Tibial nerve (tissue), 4 donors: Measurements from ENCODE around the gene TNRC18. TPM values are rescaled to one million over a fixed set of nuclear protein-coding genes. Genes with fewer than 3 reads are reported as not detected.
"Not testable (repeated sequence)": the region's sequence is repeated elsewhere in the genome, so short reads cannot be mapped to it uniquely, and the experiment has no call there.

Experiments used
- DNase-seq, 2 donors: peaks; one replicate each; pipeline ENCODE4 v3.0.0-alpha.2; 2019; ENCODE audit warnings: low spot score in 2 of 2
- H3K27ac ChIP-seq, 4 donors: fragments of 200-600 bp; sonication (generic) in 3 of 4; one replicate each; pipeline ENCODE4 v1.5.1; 2017 to 2019; ENCODE audit warnings: mild to moderate bottlenecking in 1 of 4
- H3K27me3 ChIP-seq, 2 donors: fragments of 200-600 bp; sonication (generic) in 1 of 2; one replicate each; pipeline versions ENCODE4 v1.5.1 to v1.6.0; 2017 to 2019
- H3K36me3 ChIP-seq, 3 donors: fragments of 200-600 bp; sonication (generic); one replicate each; pipeline ENCODE4 v1.5.1; 2018 to 2019
- H3K4me1 ChIP-seq, 4 donors: fragments of 200-600 bp; sonication (generic) in 3 of 4; one replicate each; pipeline ENCODE4 v1.5.1; 2017 to 2019
- H3K4me3 ChIP-seq, 4 donors: fragments of 200-600 bp; sonication (generic) in 3 of 4; one replicate each; pipeline ENCODE4 v1.5.1; 2017 to 2019; ENCODE audit warnings: mild to moderate bottlenecking in 1 of 4, moderate library complexity in 1 of 4
- H3K9me3 ChIP-seq, 4 donors: fragments of 200-600 bp; sonication (generic) in 3 of 4; one replicate each; pipeline ENCODE4 v1.5.1; 2017 to 2019
- EP300 ChIP-seq, 2 donors: sonication (generic); formaldehyde crosslinking; IDR thresholded peaks; one replicate each; pipeline ENCODE4 v1.6.1; 2017; ENCODE audit warnings: antibody characterized with exemption in 2 of 2, mild to moderate bottlenecking in 1 of 2
- POLR2A ChIP-seq, 2 donors: fragments of 450-650 bp; IDR thresholded peaks; one replicate each; pipeline ENCODE4 v1.6.1; 2017; ENCODE audit warnings: antibody characterized with exemption in 2 of 2, mild to moderate bottlenecking in 2 of 2, moderate library complexity in 2 of 2
- WGBS, 2 donors: methylation state at CpG; one replicate each; pipeline ENCODE4 v1.1.5; 2018; 5-methylcytosine and 5-hydroxymethylcytosine counted together
- total RNA-seq, 4 donors: library from RNA; depleted of rRNA; stranded (reverse); fragments of >200 nt; gene quantifications; one replicate each; pipeline ENCODE4 v1.1.0, GENCODE V29; 2016
- TF ChIP-seq, protein P1 (sequence below), 5 experiments: fragments of 200-600 bp in 3 of 5; fragments of 450-650 bp in 2 of 5; sonication (generic) in 3 of 5; IDR thresholded peaks; one replicate each; pipeline ENCODE4 v1.5.1; 2016 to 2019; ENCODE audit warnings: antibody characterized with exemption in 5 of 5, mild to moderate bottlenecking in 3 of 5, moderate library complexity in 2 of 5

TNRC18 gene
- total RNA-seq, 4 donors from 2014 or later, result 76.9 to 241 (median 147) TPM

DNA sequence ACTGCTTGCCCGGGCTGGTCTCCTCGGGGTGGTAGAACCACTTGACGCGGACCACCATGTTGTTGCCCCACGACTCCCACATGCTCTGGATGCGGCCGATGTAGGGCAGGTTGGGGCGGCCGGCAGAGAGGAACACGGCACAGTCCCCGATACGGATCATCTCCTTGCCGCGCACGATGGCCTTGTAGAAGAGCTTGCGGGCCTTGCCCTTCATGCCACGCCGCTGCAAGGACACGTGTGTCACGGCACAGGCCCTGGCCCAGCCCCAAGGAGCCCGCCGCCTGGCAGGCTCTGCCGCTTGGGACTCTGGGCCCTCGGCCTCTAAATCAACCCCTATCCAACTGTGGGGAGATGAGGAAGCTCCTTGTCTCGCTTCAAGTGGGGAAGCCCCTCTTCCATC is 114.5 kb downstream of the TNRC18 start:
- no peak for DNase-seq
- Histone ChIP-seq H3K4me1 (no peaks in the 10 kb centered on the region), H3K27me3 (no peaks in the 10 kb centered on the region), H3K9me3 (no peaks in the 10 kb centered on the region), H3K27ac (no peak overlapping the region), H3K36me3 (peaks cover 0 to 78% (median 0%) of the 10 kb centered on the region in 3 donors), H3K4me3 (no peak overlapping the region)
- TF ChIP-seq POLR2A (IDR thresholded peaks at IDR 0.05), result no peak
- WGBS, 2 donors, result 93 to 94% methylated on average over 7 to 17 of the region's 25 CpGs

DNA sequence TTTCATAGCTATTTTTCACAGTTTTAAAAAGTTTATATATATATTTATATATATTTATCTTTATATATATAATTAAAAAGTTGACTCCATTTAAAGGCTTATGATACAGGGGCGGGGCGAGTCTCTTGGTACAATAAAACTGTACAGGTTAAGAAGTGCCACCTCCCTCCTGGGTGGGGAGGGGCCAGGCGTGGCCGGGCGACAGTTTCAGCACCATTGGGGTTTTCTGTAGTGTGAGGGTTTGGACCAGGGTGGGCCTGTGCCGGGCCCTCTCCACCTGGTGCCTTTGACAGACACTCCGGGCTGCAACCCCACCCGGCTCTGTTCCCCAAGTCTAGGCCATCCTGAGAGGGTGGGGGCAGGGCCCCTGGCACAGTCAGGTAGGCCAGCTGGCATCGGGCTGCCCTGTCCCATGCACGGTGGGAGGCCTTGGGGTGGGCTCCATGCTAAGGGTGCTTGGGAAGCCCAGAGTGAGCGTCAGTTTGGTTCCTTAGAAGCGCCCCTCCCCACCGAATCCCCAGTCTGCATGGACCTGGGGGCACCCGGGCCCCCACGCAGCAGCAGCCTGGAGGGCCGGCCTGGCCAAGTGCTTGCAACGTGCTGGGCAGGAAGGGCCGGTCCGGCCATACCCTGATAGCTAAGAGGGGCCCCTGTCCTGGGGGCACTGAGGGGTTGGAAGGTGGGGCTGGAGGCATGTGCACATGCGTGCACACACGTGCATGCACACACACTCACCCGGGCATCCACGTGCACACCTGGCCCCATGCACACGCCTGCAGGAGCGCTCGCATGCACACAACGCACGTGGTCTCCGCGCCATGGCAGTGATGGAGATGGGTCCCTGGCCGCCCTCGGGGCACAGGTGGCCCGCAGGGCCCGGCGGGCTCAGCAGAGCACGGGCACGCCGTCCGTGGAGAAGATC is 116.2 kb downstream of the TNRC18 start:
- not testable (repeated sequence) for H3K27ac ChIP-seq, DNase-seq, H3K4me3 ChIP-seq, H3K4me1 ChIP-seq, H3K9me3 ChIP-seq, H3K27me3 ChIP-seq
- H3K36me3 ChIP-seq, result peaks cover 0 to 61% (median 0%) of the 10 kb centered on the region in 3 donors
- WGBS, 2 donors, result 91 to 96% methylated on average over 8 to 19 of the region's 39 CpGs

DNA sequence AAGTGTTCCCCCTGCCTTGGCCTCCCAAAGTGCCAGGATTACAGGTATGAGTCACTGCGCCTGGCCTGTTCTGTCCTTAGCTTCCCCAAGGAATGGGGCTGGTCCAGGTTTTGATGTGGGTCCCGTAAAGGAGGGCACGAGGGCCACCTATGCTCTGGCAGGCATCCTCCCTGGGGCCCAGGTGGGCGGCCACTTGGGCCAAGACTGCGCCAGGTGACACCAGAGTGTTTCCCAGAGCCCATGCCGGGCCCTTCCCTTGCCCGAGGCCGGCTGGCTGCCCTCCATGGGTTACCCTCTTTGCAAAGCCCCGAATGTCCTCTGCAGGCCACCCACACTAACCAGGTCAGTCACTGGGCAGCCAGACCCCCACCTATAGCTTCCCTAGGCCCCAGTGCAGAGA is 118.6 kb downstream of the TNRC18 start:
- not testable (repeated sequence) for H3K27ac ChIP-seq, H3K4me1 ChIP-seq, H3K27me3 ChIP-seq, DNase-seq, H3K4me3 ChIP-seq, H3K9me3 ChIP-seq
- H3K36me3 ChIP-seq, result peaks cover 0 to 37% (median 0%) of the 10 kb centered on the region in 3 donors
- WGBS, 2 donors, result 83 to 100% methylated on average over 1 to 8 of the region's 9 CpGs

DNA sequence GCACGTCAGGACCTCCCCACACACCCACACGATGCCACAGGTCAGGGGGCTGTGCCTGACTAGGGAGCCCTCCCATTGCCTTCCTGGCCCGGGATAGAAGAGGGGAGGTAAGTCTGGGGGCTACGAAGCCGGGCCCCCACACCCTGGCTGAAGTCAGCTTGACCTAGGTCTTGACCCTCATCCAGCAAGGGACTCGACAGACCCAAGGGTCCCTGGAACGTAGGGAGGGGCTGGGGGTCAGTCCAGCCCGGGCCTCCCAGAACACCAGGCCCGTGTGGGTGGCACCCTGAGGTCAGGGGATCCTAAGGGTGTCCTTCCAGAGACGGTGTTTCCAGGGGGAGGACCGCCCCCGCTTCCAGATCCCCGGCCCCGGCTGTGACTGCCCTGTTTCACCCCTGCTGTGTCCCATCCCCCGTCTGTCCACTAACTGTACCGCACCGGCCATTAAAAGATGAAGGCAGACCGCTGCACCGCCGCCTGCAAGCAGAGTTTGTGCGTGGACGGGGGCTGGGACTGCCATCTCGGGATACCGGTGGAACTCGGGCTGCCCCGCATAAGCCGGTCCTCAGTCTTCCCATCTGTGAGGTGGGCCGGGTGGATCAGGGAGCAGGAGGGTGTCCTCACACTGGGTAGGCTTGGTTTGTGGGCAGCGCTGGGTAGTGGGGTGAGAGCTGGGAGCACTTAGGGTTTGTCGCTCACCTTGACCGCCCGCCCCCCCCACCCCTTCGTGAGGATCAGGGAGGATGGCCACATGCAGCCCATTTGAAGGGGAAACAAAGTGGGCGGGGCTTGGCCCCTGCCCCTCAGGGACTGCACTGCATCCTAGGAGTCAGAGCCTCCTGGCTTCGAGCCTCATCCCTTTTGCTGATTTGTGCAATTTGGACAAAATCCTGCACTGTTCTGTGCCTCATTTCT is 119.8 kb downstream of the TNRC18 start:
- no peak for DNase-seq
- WGBS, 2 donors, result 43 to 51% methylated on average over 29 to 32 of the region's 35 CpGs
- no peak overlapping the region for H3K4me3 ChIP-seq
- no peak for TF ChIP-seq EP300 (IDR thresholded peaks at IDR 0.05)
- TF ChIP-seq POLR2A (IDR thresholded peaks at IDR 0.05), result no peak
- no peak overlapping the region for H3K27ac ChIP-seq
- no peaks in the 10 kb centered on the region for H3K9me3 ChIP-seq
- no peaks in the 10 kb centered on the region for H3K27me3 ChIP-seq
- H3K4me1 ChIP-seq, result no peaks in the 10 kb centered on the region
- H3K36me3 ChIP-seq, result peaks cover 0 to 25% (median 0%) of the 10 kb centered on the region in 3 donors

DNA sequence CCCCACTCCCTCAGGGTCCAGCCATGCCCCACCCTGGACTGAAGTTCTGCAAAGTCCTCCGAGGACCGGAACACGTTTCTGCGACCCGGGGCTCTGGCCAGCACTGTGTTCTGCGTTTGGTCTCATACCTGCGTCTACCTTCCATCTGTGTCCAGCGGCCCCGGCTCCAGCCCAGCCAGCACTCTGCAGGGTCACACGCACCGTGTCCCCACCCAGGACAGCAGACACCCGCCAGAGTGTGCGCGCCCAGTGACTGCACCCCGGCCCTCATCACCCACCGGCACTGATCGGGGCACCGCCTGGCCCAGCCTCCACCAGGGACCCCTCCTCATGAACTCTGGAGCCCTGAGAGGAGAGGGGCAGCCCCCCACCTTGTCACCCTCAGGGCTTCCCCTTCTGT is 120.6 kb downstream of the TNRC18 start:
- 79 to 84% methylated on average over 16 to 18 of the region's 18 CpGs for WGBS, 2 donors
- H3K36me3 ChIP-seq, result peaks cover 0 to 17% (median 0%) of the 10 kb centered on the region in 3 donors
- no peak overlapping the region for H3K27ac ChIP-seq
- no peaks in the 10 kb centered on the region for H3K9me3 ChIP-seq
- no peaks in the 10 kb centered on the region for H3K4me1 ChIP-seq
- TF ChIP-seq, protein P1, sequence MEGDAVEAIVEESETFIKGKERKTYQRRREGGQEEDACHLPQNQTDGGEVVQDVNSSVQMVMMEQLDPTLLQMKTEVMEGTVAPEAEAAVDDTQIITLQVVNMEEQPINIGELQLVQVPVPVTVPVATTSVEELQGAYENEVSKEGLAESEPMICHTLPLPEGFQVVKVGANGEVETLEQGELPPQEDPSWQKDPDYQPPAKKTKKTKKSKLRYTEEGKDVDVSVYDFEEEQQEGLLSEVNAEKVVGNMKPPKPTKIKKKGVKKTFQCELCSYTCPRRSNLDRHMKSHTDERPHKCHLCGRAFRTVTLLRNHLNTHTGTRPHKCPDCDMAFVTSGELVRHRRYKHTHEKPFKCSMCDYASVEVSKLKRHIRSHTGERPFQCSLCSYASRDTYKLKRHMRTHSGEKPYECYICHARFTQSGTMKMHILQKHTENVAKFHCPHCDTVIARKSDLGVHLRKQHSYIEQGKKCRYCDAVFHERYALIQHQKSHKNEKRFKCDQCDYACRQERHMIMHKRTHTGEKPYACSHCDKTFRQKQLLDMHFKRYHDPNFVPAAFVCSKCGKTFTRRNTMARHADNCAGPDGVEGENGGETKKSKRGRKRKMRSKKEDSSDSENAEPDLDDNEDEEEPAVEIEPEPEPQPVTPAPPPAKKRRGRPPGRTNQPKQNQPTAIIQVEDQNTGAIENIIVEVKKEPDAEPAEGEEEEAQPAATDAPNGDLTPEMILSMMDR (IDR thresholded peaks at IDR 0.05), result no peak
- no peak for TF ChIP-seq POLR2A (IDR thresholded peaks at IDR 0.05)
- no peak for TF ChIP-seq EP300 (IDR thresholded peaks at IDR 0.05)
- H3K27me3 ChIP-seq, result no peaks in the 10 kb centered on the region
- DNase-seq, result no peak
- no peak overlapping the region for H3K4me3 ChIP-seq

DNA sequence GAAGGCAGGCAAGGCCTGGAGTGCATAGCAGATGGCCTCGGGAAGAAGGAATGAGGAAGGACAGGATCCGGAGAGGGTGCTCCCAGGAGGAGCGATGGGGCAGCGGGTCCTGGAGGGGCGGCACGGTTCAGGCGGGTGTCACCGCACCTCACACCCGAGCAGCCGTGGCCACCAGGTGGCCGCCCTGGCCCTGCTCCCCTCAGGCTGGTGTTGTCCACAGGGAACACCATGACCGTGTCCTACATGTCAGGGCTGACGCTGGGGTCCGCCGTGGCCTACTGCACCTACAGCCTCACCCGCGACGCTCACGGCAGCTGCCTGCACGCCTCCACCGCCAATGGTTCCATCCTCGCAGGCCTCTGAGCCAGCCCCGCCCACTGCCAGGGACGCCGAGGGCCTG is 121.1 kb downstream of the TNRC18 start:
- 75 to 76% methylated on average over 12 to 25 of the region's 25 CpGs for WGBS, 2 donors
- peaks cover 0 to 12% (median 0%) of the 10 kb centered on the region in 3 donors for H3K36me3 ChIP-seq
- peaks cover 0 to 3% of the 10 kb centered on the region in 2 donors for H3K27me3 ChIP-seq
- H3K4me3 ChIP-seq, result no peak overlapping the region
- no peaks in the 10 kb centered on the region for H3K4me1 ChIP-seq
- no peaks in the 10 kb centered on the region for H3K9me3 ChIP-seq
- TF ChIP-seq POLR2A (IDR thresholded peaks at IDR 0.05) (no peak), EP300 (IDR thresholded peaks at IDR 0.05) (no peak)
- TF ChIP-seq, protein P1 (IDR thresholded peaks at IDR 0.05), result no peak
- DNase-seq, result no peak
- no peak overlapping the region for H3K27ac ChIP-seq
